ENCODE results near the gene TFDP1. TPM values are rescaled to one million over a fixed set of nuclear protein-coding genes. Genes with fewer than 3 reads are reported as not detected.

Gene TFDP1
- total and polyA plus RNA-seq, 2 of the 4 experiments (the other 2 are of a cell fraction): 59.3 to 97.0 TPM

- Histone ChIP-seq H3K18ac (ENCODE audit: low read depth, low read length) (no peak overlapping the region), H3K4ac (ENCODE audit: low read depth, low read length) (no peak overlapping the region), H2BK20ac (ENCODE audit: low read depth, low read length) (no peak overlapping the region), H3K27ac (ENCODE audit: insufficient read depth, low read length) (no peak overlapping the region), H2BK15ac (ENCODE audit: low read depth, low read length) (no peak overlapping the region), H3K4me1 (ENCODE audit: control insufficient read depth, insufficient read depth, low read length) (no peaks in the 10 kb centered on the region), H3K79me1 (ENCODE audit: low read depth in 1 of 2, low read length in 2 of 2) (no peaks in the 10 kb centered on the region), H3K27me3 (ENCODE audit: control insufficient read depth, insufficient read depth, low read length) (peaks cover 4% of the 10 kb centered on the region; the same call in 1 of the 2 replicates), H4K20me1 (ENCODE audit: insufficient read depth, low read length) (peaks cover 6% of the 10 kb centered on the region; the same call in 1 of the 2 replicates), H2AK5ac (ENCODE audit: low read depth, low read length) (no peak overlapping the region), H3K9me3 (ENCODE audit: control insufficient read depth, insufficient read depth, low read length) (no peaks in the 10 kb centered on the region), H3K9me1 (ENCODE audit: insufficient read depth, low read length) (peaks cover 5% of the 10 kb centered on the region), H3K14ac (replicated peaks; ENCODE audit: low read depth, low read length) (no peak overlapping the region), H3K36me3 (ENCODE audit: control insufficient read depth, insufficient read depth, low read length) (no peaks in the 10 kb centered on the region), H2BK5ac (ENCODE audit: low read depth, low read length, poor library complexity, severe bottlenecking) (no peak overlapping the region), H2AFZ (replicated peaks; ENCODE audit: low read length, poor library complexity) (no peak overlapping the region), H3K4me3 (ENCODE audit: insufficient read depth, low read depth, low read length) (no peak overlapping the region), H2AK9ac (replicated peaks; ENCODE audit: low read depth, low read length, poor library complexity) (peak overlapping the region; percentile 45), H4K5ac (ENCODE audit: low read depth, low read length) (no peak overlapping the region), H4K91ac (ENCODE audit: insufficient read depth, low read depth, low read length) (no peak overlapping the region), H3K9ac (ENCODE audit: low read depth, low read length) (no peak overlapping the region), H3K4me2 (ENCODE audit: low read depth, low read length) (no peak overlapping the region), H4K8ac (ENCODE audit: low read depth in 2 of 2, low read length in 2 of 2) (no peak overlapping the region), H3K56ac (ENCODE audit: extremely low read depth, insufficient read depth, low read length) (no peak overlapping the region), H3K23ac (ENCODE audit: low read depth, low read length) (no peak overlapping the region), H2BK120ac (ENCODE audit: low read depth, low read length) (no peak overlapping the region)
- ChIA-PET POLR2A (ENCODE audit: unreplicated experiment) (no interaction called here), CTCF (no interaction called here)
- in situ Hi-C loops (cut with MboI; ENCODE audit: low sequenced_read_pairs): no loop called here
- no peak for TF ChIP-seq SMC3 (IDR thresholded peaks at IDR 0.05; ENCODE audit: low read depth, low read length)
- TF ChIP-seq POLR2A (IDR thresholded peaks at IDR 0.05; ENCODE audit: low read depth, low read length): no peak
- TF ChIP-seq USF2 (IDR thresholded peaks at IDR 0.05; ENCODE audit: low read depth, low read length): no peak
- no peak for TF ChIP-seq BHLHE40 (IDR thresholded peaks at IDR 0.05; ENCODE audit: low read depth, low read length)
- TF ChIP-seq MAFK (IDR thresholded peaks at IDR 0.05; ENCODE audit: low read depth, low read length): no peak
- no peak for TF ChIP-seq CEBPB (IDR thresholded peaks at IDR 0.05; ENCODE audit: low read depth, low read length)
- no peak for TF ChIP-seq CHD1 (IDR thresholded peaks at IDR 0.05; ENCODE audit: low read depth, low read length)
- no peak for TF ChIP-seq MAZ (IDR thresholded peaks at IDR 0.05; ENCODE audit: borderline replicate concordance, low read depth, low read length)
- no peak for TF ChIP-seq NFE2L2 (IDR thresholded peaks at IDR 0.05; ENCODE audit: low read depth, low read length)
- TF ChIP-seq RAD21 (IDR thresholded peaks at IDR 0.05; ENCODE audit: low read length): no peak
- no peak for TF ChIP-seq RCOR1 (IDR thresholded peaks at IDR 0.05; ENCODE audit: insufficient replicate concordance, low read length)
- TF ChIP-seq FOS (IDR thresholded peaks at IDR 0.05; ENCODE audit: low read depth, low read length): no peak
- TF ChIP-seq ELK1 (IDR thresholded peaks at IDR 0.05; ENCODE audit: borderline replicate concordance, low read depth, low read length): no peak
- no peak for TF ChIP-seq MXI1 (IDR thresholded peaks at IDR 0.05; ENCODE audit: borderline replicate concordance, low read depth, low read length)
- no peak for TF ChIP-seq RFX5 (IDR thresholded peaks at IDR 0.05; ENCODE audit: low read depth, low read length)
- no peak for TF ChIP-seq CTCF (conservative IDR thresholded peaks at IDR 0.05; ENCODE audit: low read depth, low read length)
- dilution Hi-C loops (cut with HindIII; ENCODE audit: low sequenced_read_pairs, unreplicated experiment): no loop called here
- WGBS, 2 experiments (ENCODE audit: extremely low coverage in 2 of 2, insufficient read length in 1 of 2): 92% methylated on average over 11 of the region's 18 CpGs; no CpG with 5 or more reads in 1 of the 2 experiments
- ATAC-seq (ENCODE audit: low read depth) (no peak), DNase-seq (no peak)
- no TSS peak for BruUV-seq (replicated peaks)
- intact Hi-C loops (cut with micrococcal nuclease): no loop called here
Measured at GRCh38 chr13:113560645-113561416, 23.7 kb upstream of the TFDP1 start.
